Measurements from ENCODE around the gene XAB2.

DNA sequence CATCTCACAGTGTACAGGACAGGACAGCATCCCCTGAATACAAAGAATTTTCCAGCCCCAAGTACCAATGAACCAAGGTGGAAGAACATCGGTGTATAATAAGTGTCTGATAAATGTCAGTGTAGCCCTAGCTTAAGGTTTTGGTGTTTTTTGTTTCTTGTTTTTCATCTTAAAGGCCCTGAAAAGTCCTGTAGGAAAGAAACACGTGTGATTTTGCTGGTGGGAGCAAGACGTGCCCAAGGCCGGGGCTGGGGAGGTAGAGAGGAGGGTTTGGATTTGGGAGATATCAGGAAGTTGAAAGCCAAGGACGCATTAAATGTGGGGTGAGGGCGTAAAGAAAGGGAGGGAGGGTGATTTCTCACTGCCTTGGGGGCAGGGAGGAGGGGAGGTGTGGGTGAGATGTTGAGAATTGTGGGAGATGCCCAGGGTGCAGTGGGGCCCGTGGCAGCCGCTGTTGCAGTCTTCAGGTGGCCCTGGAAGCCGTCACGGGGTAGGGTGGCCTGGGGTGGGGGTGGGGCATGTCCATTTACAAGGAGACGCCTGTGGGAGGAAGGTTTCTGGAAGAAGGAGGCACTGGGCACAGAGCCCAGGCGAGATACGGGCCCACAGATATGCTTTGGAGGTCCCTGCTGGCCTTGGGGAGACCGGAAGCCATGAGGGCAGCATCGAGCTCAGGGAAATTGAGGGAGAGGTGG lies 27.0 kb downstream of the XAB2 start:
- TF ChIP-seq, protein P1, sequence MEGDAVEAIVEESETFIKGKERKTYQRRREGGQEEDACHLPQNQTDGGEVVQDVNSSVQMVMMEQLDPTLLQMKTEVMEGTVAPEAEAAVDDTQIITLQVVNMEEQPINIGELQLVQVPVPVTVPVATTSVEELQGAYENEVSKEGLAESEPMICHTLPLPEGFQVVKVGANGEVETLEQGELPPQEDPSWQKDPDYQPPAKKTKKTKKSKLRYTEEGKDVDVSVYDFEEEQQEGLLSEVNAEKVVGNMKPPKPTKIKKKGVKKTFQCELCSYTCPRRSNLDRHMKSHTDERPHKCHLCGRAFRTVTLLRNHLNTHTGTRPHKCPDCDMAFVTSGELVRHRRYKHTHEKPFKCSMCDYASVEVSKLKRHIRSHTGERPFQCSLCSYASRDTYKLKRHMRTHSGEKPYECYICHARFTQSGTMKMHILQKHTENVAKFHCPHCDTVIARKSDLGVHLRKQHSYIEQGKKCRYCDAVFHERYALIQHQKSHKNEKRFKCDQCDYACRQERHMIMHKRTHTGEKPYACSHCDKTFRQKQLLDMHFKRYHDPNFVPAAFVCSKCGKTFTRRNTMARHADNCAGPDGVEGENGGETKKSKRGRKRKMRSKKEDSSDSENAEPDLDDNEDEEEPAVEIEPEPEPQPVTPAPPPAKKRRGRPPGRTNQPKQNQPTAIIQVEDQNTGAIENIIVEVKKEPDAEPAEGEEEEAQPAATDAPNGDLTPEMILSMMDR (IDR thresholded peaks at IDR 0.05; ENCODE audit: low read length) = no peak
- no peak for TF ChIP-seq EZH2 (optimal IDR thresholded peaks at IDR 0.05; ENCODE audit: low read depth, low read length)
- TF ChIP-seq EZH2phosphoT487 (IDR thresholded peaks at IDR 0.05; ENCODE audit: low read length) = no peak
